Head of caudate nucleus (tissue), 42 donors: ENCODE data around the gene MAPK1IP1L.
A peak's percentile ranks its signal among the peaks of the same experiment; 100 is the strongest.

Experiments used
- DNase-seq, 42 donors: peaks; one replicate each; pipeline versions ENCODE4 v3.0.0 to v3.0.0-alpha.2; 2020 to 2021; ENCODE audit warnings: mixed read lengths in 7 of 42
- intact Hi-C: fragments of 100-400 bp; cut with DNase I; formaldehyde crosslinking; loops from one replicate; pipeline ENCODE4 v1.15.0; 2022

The MAPK1IP1L gene

GRCh38 chr14:55085060-55085660 lies 33.7 kb downstream of the MAPK1IP1L start:
- DNase-seq, result peak in 2 of 42 donors; percentile 14 to 20
- intact Hi-C loops, result no loop called here

- no peak for DNase-seq
- intact Hi-C loops, result no loop called here
Observed at GRCh38 chr14:55086938-55087337, 35.5 kb downstream of the MAPK1IP1L start.

- intact Hi-C loops, result no loop called here
Observed at GRCh38 chr14:55088356-55088755, 36.9 kb downstream of the MAPK1IP1L start.

GRCh38 chr14:55092341-55092740 lies 40.9 kb downstream of the MAPK1IP1L start:
- DNase-seq, result no peak
- intact Hi-C loops, result loop anchor here (5.0 kb wide), 1 partner anchor 70 kb away; no protein-coding TSS in a partner anchor

More at GRCh38 chr14:55088356-55088755, 36.9 kb downstream of the MAPK1IP1L start:
- DNase-seq, result peak in 1 of 42 donors; percentile 4

- no peak for DNase-seq
- intact Hi-C loops, result loop anchor here (5.0 kb wide), 1 partner anchor 68 kb away; no protein-coding TSS in a partner anchor
Observed at GRCh38 chr14:55094292-55095157, 43.1 kb downstream of the MAPK1IP1L start.

- intact Hi-C loops, result no loop called here
- peak in 12 of 42 donors; percentile 7 to 50 (median 31) for DNase-seq
Observed at GRCh38 chr14:55097881-55098560, 46.6 kb downstream of the MAPK1IP1L start.

- intact Hi-C loops, result no loop called here
- DNase-seq, result no peak
Observed at GRCh38 chr14:55098561-55098898, 47.1 kb downstream of the MAPK1IP1L start.

GRCh38 chr14:55099756-55100155 lies 48.3 kb downstream of the MAPK1IP1L start:
- no peak for DNase-seq
- intact Hi-C loops, result no loop called here

GRCh38 chr14:55101698-55102097 lies 50.3 kb downstream of the MAPK1IP1L start:
- no peak for DNase-seq
- intact Hi-C loops, result no loop called here

GRCh38 chr14:55102141-55102621 lies 50.7 kb downstream of the MAPK1IP1L start:
- DNase-seq, result peak in 41 of 42 donors; percentile 19 to 86 (median 60)
- intact Hi-C loops, result no loop called here

- DNase-seq, result peak in 2 of 42 donors; percentile 18 to 36
- intact Hi-C loops, result no loop called here
Observed at GRCh38 chr14:55103005-55103640, 51.7 kb downstream of the MAPK1IP1L start.

- no peak for DNase-seq
Observed at GRCh38 chr14:55103971-55104954, 52.8 kb downstream of the MAPK1IP1L start.

GRCh38 chr14:55105991-55106390 lies 54.5 kb downstream of the MAPK1IP1L start:
- no peak for DNase-seq
- intact Hi-C loops, result no loop called here

More at GRCh38 chr14:55103971-55104954, 52.8 kb downstream of the MAPK1IP1L start:
- intact Hi-C loops, result no loop called here

GRCh38 chr14:55107766-55108554 lies 56.5 kb downstream of the MAPK1IP1L start:
- DNase-seq, result peak in 39 of 42 donors; percentile 23 to 79 (median 53)
- intact Hi-C loops, result no loop called here

- intact Hi-C loops, result no loop called here
- no peak for DNase-seq
Observed at GRCh38 chr14:55109836-55110235, 58.4 kb downstream of the MAPK1IP1L start.

GRCh38 chr14:55111122-55111708 lies 59.8 kb downstream of the MAPK1IP1L start:
- no peak for DNase-seq
- intact Hi-C loops, result no loop called here

GRCh38 chr14:55114720-55115119 lies 63.3 kb downstream of the MAPK1IP1L start:
- no peak for DNase-seq
- intact Hi-C loops, result no loop called here
